CD1c-positive myeloid dendritic cell (primary cell): Measurements from ENCODE around the gene ALLC.

Experiments used
- DNase-seq: peaks from one replicate; pipeline ENCODE4 v3.0.0-alpha.2; 2016; ENCODE audit errors: extremely low spot score

ALLC gene

GRCh38 chr2:3679180-3679579, 21.2 kb downstream of the ALLC start:
- DNase-seq = no peak

GRCh38 chr2:3679616-3680393, 21.8 kb downstream of the ALLC start:
- DNase-seq = no peak

GRCh38 chr2:3680548-3681345, 22.7 kb downstream of the ALLC start:
- no peak for DNase-seq

- DNase-seq = no peak
Observed at GRCh38 chr2:3681625-3682024, 23.6 kb downstream of the ALLC start.

GRCh38 chr2:3682811-3683210, 24.8 kb downstream of the ALLC start:
- no peak for DNase-seq

GRCh38 chr2:3683748-3684454, 25.9 kb downstream of the ALLC start:
- no peak for DNase-seq

- no peak for DNase-seq
Observed at GRCh38 chr2:3689998-3690748, 32.2 kb downstream of the ALLC start.

- no peak for DNase-seq
Observed at GRCh38 chr2:3692375-3692774, 34.4 kb downstream of the ALLC start.

GRCh38 chr2:3696545-3696944, 38.5 kb downstream of the ALLC start:
- DNase-seq = no peak

GRCh38 chr2:3701071-3701470, 43.1 kb downstream of the ALLC start:
- DNase-seq = no peak

- DNase-seq = no peak
Observed at GRCh38 chr2:3703236-3703756, 45.3 kb downstream of the ALLC start, which contains the start of gene DCDC2C. TSS of gene DCDC2C (plus strand) at chr2:3703575. CDS start at chr2:3703752, 177 bp downstream.

GRCh38 chr2:3703757-3704355, 45.9 kb downstream of the ALLC start:
- DNase-seq = no peak

GRCh38 chr2:3704692-3705091, 46.7 kb downstream of the ALLC start:
- no peak for DNase-seq

GRCh38 chr2:3705782-3706181, 47.8 kb downstream of the ALLC start:
- DNase-seq = no peak

GRCh38 chr2:3706892-3707291, 48.9 kb downstream of the ALLC start:
- DNase-seq = no peak

- DNase-seq = no peak
Observed at GRCh38 chr2:3708576-3708975, 50.6 kb downstream of the ALLC start.

- DNase-seq = no peak
Observed at GRCh38 chr2:3709225-3709624, 51.2 kb downstream of the ALLC start.

- DNase-seq = no peak
Observed at GRCh38 chr2:3712424-3712823, 54.4 kb downstream of the ALLC start.

GRCh38 chr2:3712831-3713503, 55.0 kb downstream of the ALLC start:
- no peak for DNase-seq

- DNase-seq = no peak
Observed at GRCh38 chr2:3718679-3719078, 60.7 kb downstream of the ALLC start.
